ENCODE data around the gene TBX5.

TBX5 gene

GRCh38 chr12:114319422-114319821 is 86.5 kb downstream of the TBX5 start:
- no peak for DNase-seq (ENCODE audit: low spot score)

DNA sequence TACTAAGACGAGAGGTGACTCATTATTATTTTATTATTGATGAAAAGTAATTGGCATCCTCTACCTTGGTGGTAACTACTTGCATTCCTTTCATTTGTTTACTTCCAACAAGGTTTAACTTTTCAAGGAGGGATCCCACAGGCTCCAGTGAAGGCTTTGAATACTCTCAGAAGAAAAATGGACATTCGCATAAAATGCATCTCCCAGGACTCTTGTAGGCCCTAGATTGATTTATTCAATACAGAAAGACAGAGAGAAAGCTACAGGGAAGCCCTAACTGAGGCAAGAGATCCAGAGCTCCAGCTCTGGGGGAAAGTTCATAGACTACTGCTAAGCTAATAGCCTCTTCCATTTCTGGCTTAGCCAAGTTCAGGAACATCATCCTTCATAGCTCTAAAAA is 87.0 kb downstream of the TBX5 start:
- DNase-seq (ENCODE audit: low spot score), result no peak

GRCh38 chr12:114316076-114316475 is 89.9 kb downstream of the TBX5 start:
- no peak for DNase-seq (ENCODE audit: low spot score)

DNA sequence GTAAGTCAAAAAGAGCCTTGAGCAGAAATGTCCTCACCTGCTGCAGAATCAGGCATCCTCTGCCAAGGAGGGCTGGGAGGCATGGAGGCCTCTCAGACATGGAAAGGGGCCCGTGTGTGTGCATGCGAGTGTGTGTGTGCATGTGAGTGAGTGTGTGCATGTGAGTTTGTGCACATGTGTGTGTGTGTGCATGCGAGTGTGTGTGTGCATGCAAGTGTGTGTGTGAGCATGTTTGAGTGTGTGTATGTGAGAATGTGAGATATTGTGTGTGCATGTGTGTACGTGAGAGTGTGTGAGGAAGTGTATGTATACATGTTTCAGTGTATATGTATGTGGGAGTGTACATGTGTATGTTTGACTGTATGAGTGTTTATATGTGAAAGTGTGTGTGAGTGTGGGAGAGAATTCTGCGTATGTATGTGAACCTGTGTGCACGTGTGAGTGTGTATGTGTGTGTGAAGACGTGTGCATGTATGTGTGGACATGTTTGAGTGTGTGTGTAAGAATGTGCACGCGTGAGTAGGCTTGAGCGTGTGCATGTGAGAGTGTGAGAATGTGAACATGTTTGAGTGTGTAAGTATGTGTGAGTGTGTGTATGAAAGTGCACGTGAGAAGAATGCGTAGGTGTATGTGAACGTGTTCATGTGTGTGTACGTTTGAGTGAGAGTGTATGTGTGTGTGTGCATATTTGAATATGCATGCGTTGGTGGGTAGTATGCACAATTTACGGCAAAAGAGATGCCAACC is 90.8 kb downstream of the TBX5 start:
- no peak for DNase-seq (ENCODE audit: low spot score)

DNA sequence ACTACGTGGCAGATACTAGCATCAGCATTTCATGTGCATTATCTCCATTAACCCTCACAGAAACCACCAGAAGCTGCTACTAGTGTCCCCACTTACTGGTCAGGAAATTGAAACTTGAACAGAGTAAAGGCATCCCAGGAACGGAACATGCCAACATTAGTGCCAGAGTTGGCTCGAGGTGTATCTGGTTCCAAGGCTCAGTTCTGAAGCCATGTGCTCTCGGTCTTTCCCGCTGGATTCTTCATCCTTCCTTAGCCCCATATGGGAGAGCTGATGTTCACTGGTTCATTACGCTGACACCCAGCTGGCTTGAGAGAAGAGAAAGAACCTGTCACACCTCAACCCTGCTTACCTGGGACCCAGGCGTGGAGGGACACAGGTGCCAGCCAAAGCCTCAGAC is 91.5 kb downstream of the TBX5 start:
- DNase-seq (ENCODE audit: low spot score), result no peak

- DNase-seq (ENCODE audit: low spot score), result no peak
Measured at GRCh38 chr12:114313910-114314309, 92.0 kb downstream of the TBX5 start.

DNA sequence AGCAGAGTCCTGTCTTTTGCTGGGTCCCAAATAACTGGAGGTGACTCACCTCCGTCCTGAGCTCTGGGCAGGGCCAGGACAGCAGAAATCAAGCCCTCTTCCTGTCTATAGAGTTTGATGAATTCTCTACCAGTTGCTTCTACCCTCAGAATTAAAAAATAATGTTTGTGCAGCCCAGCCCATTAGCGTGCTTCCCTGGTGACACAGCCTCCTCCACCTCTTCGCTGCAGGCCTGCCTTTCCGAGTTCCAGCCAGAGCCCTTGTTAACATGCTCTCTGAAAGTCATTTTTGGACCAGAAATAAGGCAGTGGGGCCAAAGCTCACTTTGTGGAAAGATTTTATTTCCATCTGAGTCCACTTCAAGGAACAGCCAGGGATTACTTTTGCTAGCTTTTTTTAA is 94.0 kb downstream of the TBX5 start:
- no peak for DNase-seq (ENCODE audit: low spot score)

DNA sequence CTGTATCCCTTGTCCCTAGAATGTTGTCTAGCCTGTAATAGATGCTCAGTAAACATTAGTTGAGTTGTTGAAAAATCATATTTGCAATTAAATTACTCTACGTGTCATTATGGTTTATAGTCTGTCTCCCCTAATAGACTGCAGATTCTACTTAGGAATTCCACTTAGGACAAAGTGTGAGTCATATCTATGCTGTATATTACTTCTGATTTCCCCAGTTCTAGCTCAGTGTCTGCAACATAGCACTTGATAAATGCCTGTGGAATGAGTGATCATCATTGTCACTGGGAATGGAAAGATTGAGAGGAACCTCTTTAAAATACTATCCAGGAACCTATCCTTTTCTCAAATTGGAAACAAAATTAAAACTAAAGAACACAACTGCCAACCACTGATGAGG is 99.3 kb downstream of the TBX5 start:
- no peak for DNase-seq (ENCODE audit: low spot score)

DNA sequence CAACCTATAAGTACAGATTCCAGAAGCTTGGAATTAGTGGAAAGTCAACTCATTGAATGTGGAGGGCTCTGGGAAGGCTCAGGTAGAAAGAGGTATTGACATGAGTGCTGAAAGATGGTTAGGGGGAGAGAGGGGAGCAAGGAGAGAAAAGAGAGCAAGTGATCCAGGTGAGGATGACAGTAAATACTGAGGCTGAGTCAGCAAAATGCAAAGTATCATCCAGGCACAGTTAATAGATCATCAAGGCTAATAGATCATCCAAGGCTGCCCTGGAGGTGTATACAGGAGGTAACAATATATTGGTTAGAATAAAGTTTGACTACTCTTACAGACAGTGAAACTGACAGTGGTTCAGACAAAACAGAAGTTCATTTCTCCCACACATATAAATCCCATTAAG is 100.5 kb downstream of the TBX5 start:
- DNase-seq (ENCODE audit: low spot score), result no peak

Data from hematopoietic multipotent progenitor cell treated with erythropoietin and hydrocortisone succinate and interleukin-3 and kit ligand, for 17 days (in vitro differentiated cells).